ENCODE data around the gene CMPK2. TPM values are rescaled to one million over a fixed set of nuclear protein-coding genes. Genes with fewer than 3 reads are reported as not detected.

The CMPK2 gene
- polyA plus RNA-seq, 1 of the 3 experiments (the other 2 are of a cell fraction), result 1.1 TPM

- POLR2A ChIA-PET, result interaction anchor here (0.7 kb wide), 1 partner anchor 192 kb away, joined by 4 read pairs; no protein-coding TSS in a partner anchor
Observed at GRCh38 chr2:6866275-6866671, 566 bp upstream of the CMPK2 start.

More at GRCh38 chr2:6866275-6866671, 566 bp upstream of the CMPK2 start:
- Histone ChIP-seq H3K4me2 (peak overlapping the region; percentile 78), H3K79me2 (ENCODE audit: insufficient read depth) (no peaks in the 10 kb centered on the region), H3K9ac (peak overlapping the region; percentile 73; the same call in 1 of the 2 replicates), H3K4me3 (ENCODE audit: low read depth in 2 of 2, low read length in 1 of 2) (peak overlapping the region; percentile 75 to 82), H3F3A (replicated peaks; ENCODE audit: insufficient read depth) (no peaks in the 10 kb centered on the region), H3K9me3 (no peaks in the 10 kb centered on the region), H3K27ac (ENCODE audit: low read depth in 2 of 2, low read length in 1 of 2) (no peak overlapping the region), H3K4me1 (ENCODE audit: control insufficient read depth in 1 of 2, insufficient read depth in 2 of 2, low read depth in 1 of 2, low read length in 1 of 2) (peaks cover 5 to 10% of the 10 kb centered on the region in 2 experiments; a peak in 2 of 4 replicates), H3K9me2 (no peaks in the 10 kb centered on the region), H3K36me3 (replicated peaks in 1 of 2; ENCODE audit: control insufficient read depth in 1 of 2, insufficient read depth in 2 of 2, low read length in 1 of 2) (no peaks in the 10 kb centered on the region), H3K27me3 (ENCODE audit: insufficient read depth) (no peaks in the 10 kb centered on the region), H2AFZ (ENCODE audit: low read depth) (peak overlapping the region; percentile 89), H4K20me1 (ENCODE audit: insufficient read depth) (no peaks in the 10 kb centered on the region)
- CTCF ChIA-PET, result interaction anchor here (0.8 to 4.8 kb wide), 20 partner anchors 9 to 179 kb away, joined by 3 to 32 read pairs (median 4); partner anchors contain the start of gene RSAD2
- WGBS (ENCODE audit: low lambda C conversion rate), result 26% methylated on average over 9 of the region's 9 CpGs
- DNase-seq, result peak; percentile 60
- TF ChIP-seq FOXM1 (IDR thresholded peaks at IDR 0.05; ENCODE audit: low read depth), result no peak
- TF ChIP-seq CTCF (IDR thresholded peaks at IDR 0.05), result peak; percentile 59
- no peak for TF ChIP-seq FOSL2 (IDR thresholded peaks at IDR 0.05; ENCODE audit: borderline replicate concordance, low read depth)
- no peak for TF ChIP-seq GATA2 (CRISPR knock-in tag; IDR thresholded peaks at IDR 0.05)
- no peak; the same call in 1 of the 2 replicates for TF ChIP-seq MXI1 (IDR thresholded peaks at IDR 0.05; ENCODE audit: low read depth, low read length)
- TF ChIP-seq USF1 (IDR thresholded peaks at IDR 0.05; ENCODE audit: borderline replicate concordance, low read depth), result no peak
- no peak for TF ChIP-seq ELF1 (IDR thresholded peaks at IDR 0.05)
- peak; percentile 25; the same call in 1 of the 2 replicates for TF ChIP-seq SMC3 (IDR thresholded peaks at IDR 0.05; ENCODE audit: low read depth, low read length)
- TF ChIP-seq EZH2phosphoT487 (IDR thresholded peaks at IDR 0.05; ENCODE audit: borderline replicate concordance, low read depth), result no peak
- TF ChIP-seq RXRA (IDR thresholded peaks at IDR 0.05; ENCODE audit: borderline replicate concordance, low read depth), result no peak
- no peak for TF ChIP-seq IRF3 (IDR thresholded peaks at IDR 0.05; ENCODE audit: low read depth, low read length)
- no peak for TF ChIP-seq REST (IDR thresholded peaks at IDR 0.05; ENCODE audit: low read depth, low read length)
- no peak for TF ChIP-seq JUND (IDR thresholded peaks at IDR 0.05)
- no peak for TF ChIP-seq NRF1 (IDR thresholded peaks at IDR 0.05; ENCODE audit: low read depth, low read length)
- TF ChIP-seq RCOR1 (IDR thresholded peaks at IDR 0.05; ENCODE audit: low read length), result no peak
- no peak for TF ChIP-seq RFX5 (IDR thresholded peaks at IDR 0.05; ENCODE audit: low read length)
- TF ChIP-seq RAD21 (IDR thresholded peaks at IDR 0.05; ENCODE audit: low read length), result peak; percentile 56
- no peak for TF ChIP-seq POLR2AphosphoS5 (IDR thresholded peaks at IDR 0.05; ENCODE audit: low read depth, low read length)
- TF ChIP-seq USF2 (IDR thresholded peaks at IDR 0.05; ENCODE audit: borderline replicate concordance, low read depth, low read length), result no peak
- TF ChIP-seq MEF2A (IDR thresholded peaks at IDR 0.05; ENCODE audit: borderline replicate concordance, low read depth), result no peak
- TF ChIP-seq TCF12 (IDR thresholded peaks at IDR 0.05), result no peak
- TF ChIP-seq TAF1 (IDR thresholded peaks at IDR 0.05; ENCODE audit: borderline replicate concordance, low read depth, low read length), result no peak

Data from SK-N-SH (cell line).